CD14-positive monocyte (primary cell): ENCODE measurements around the gene SEMA3E. TPM values are rescaled to one million over a fixed set of nuclear protein-coding genes. Genes with fewer than 3 reads are reported as not detected.

Experiments used
- DNase-seq, 3 donors: peaks; one replicate each; pipeline ENCODE4 v3.0.0-alpha.2; 2011 to 2022
- H2AFZ ChIP-seq: 2 replicates; pipeline ENCODE4 v1.6.0; 2012; ENCODE audit warnings: mild to moderate bottlenecking, low read depth, low read length, inconsistent platforms; ENCODE audit not compliant: insufficient read depth, poor library complexity, severe bottlenecking
- H3K27ac ChIP-seq, 2 donors: 1 replicate in 1 of 2; 2 replicates in 1 of 2; pipeline ENCODE4 v1.5.1; 2012 to 2013; ENCODE audit warnings: low read length in 2 of 2, control low read depth in 1 of 2, inconsistent platforms in 1 of 2, low read depth in 1 of 2, mild to moderate bottlenecking in 1 of 2
- H3K27me3 ChIP-seq, 2 donors: one replicate each; pipeline versions ENCODE4 v1.6.0 to v1.6.1; 2011 to 2013; ENCODE audit warnings: low read length in 2 of 2; ENCODE audit not compliant: control insufficient read depth in 2 of 2, insufficient read depth in 2 of 2
- H3K36me3 ChIP-seq, 2 donors: replicated peaks in 1 of 2; 1 replicate in 1 of 2; 2 replicates in 1 of 2; pipeline versions ENCODE4 v1.5.1 to v1.6.1; 2012 to 2013; ENCODE audit warnings: low read length in 2 of 2, control low read depth in 1 of 2, inconsistent platforms in 1 of 2, mild to moderate bottlenecking in 1 of 2; ENCODE audit not compliant: insufficient read depth in 2 of 2, control insufficient read depth in 1 of 2
- H3K4me1 ChIP-seq, 2 donors: 1 replicate in 1 of 2; 2 replicates in 1 of 2; pipeline versions ENCODE4 v1.5.1 to v1.6.1; 2012 to 2013; ENCODE audit warnings: low read length in 2 of 2, control low read depth in 1 of 2, inconsistent platforms in 1 of 2, mild to moderate bottlenecking in 1 of 2, moderate library complexity in 1 of 2; ENCODE audit not compliant: insufficient read depth in 2 of 2, control insufficient read depth in 1 of 2
- H3K4me2 ChIP-seq: replicated peaks from 2 replicates; pipeline ENCODE3; 2012; ENCODE audit warnings: low read length, moderate library complexity, mild to moderate bottlenecking; ENCODE audit not compliant: poor library complexity, severe bottlenecking; ENCODE audit errors: extremely low read depth
- H3K4me3 ChIP-seq, 3 experiments: fragments of 200-600 bp in 1 of 3; sonication (generic) in 1 of 3; replicated peaks in 1 of 3; 1 replicate in 2 of 3; 2 replicates in 1 of 3; pipeline ENCODE4 v1.5.1; 2011 to 2013; ENCODE audit warnings: low read length in 3 of 3, mild to moderate bottlenecking in 3 of 3, control low read depth in 2 of 3, low read depth in 2 of 3, inconsistent platforms in 1 of 3, moderate library complexity in 1 of 3
- H3K79me2 ChIP-seq: 2 replicates; pipeline ENCODE4 v1.6.0; 2012; ENCODE audit warnings: mild to moderate bottlenecking, control low read depth, inconsistent platforms, low read length, moderate library complexity; ENCODE audit not compliant: insufficient read depth
- H3K9ac ChIP-seq: 2 replicates; pipeline ENCODE4 v1.6.0; 2017; ENCODE audit warnings: low read length, mild to moderate bottlenecking; ENCODE audit not compliant: insufficient read depth, poor library complexity, severe bottlenecking
- H3K9me3 ChIP-seq, 2 donors: replicated peaks in 1 of 2; 1 replicate in 1 of 2; 2 replicates in 1 of 2; pipeline versions ENCODE4 v1.5.1 to v1.6.1; 2012 to 2013; ENCODE audit warnings: low read length in 2 of 2, control low read depth in 1 of 2; ENCODE audit not compliant: control insufficient read depth in 1 of 2, insufficient read depth in 1 of 2
- H4K20me1 ChIP-seq: 2 replicates; pipeline ENCODE4 v1.6.0; 2012; ENCODE audit warnings: mild to moderate bottlenecking, low read length, control low read depth, moderate library complexity; ENCODE audit not compliant: insufficient read depth
- H3K27ac Mint-ChIP-seq, 7 donors: one replicate each; pipeline ENCODE4 v1.8.0; 2020; ENCODE audit warnings: mild to moderate bottlenecking in 7 of 7, mixed read lengths in 7 of 7, moderate library complexity in 6 of 7, inconsistent platforms in 2 of 7
- H3K27me3 Mint-ChIP-seq, 3 donors: one replicate each; pipeline ENCODE4 v1.8.0; 2021 to 2022; ENCODE audit warnings: low read depth in 3 of 3, mild to moderate bottlenecking in 3 of 3, mixed read lengths in 3 of 3, moderate library complexity in 3 of 3, inconsistent platforms in 1 of 3
- H3K36me3 Mint-ChIP-seq, 2 donors: one replicate each; pipeline ENCODE4 v1.8.0; 2020; ENCODE audit warnings: mixed read lengths in 2 of 2, inconsistent platforms in 1 of 2, mild to moderate bottlenecking in 1 of 2
- H3K4me1 Mint-ChIP-seq: one replicate; pipeline ENCODE4 v1.8.0; 2020; ENCODE audit warnings: mild to moderate bottlenecking, mixed read lengths
- H3K4me3 Mint-ChIP-seq, 2 donors: one replicate each; pipeline ENCODE4 v1.8.0; 2020; ENCODE audit warnings: mild to moderate bottlenecking in 2 of 2, mixed read lengths in 2 of 2, moderate library complexity in 1 of 2
- H3K9me3 Mint-ChIP-seq, 7 donors: one replicate each; pipeline ENCODE4 v1.8.0; 2020 to 2022; ENCODE audit warnings: mixed read lengths in 7 of 7, mild to moderate bottlenecking in 6 of 7, moderate library complexity in 6 of 7, inconsistent platforms in 2 of 7
- CTCF ChIP-seq: fragments of 200-600 bp; IDR thresholded peaks from one replicate; pipeline ENCODE4 v1.8.0; 2022; ENCODE audit warnings: antibody characterized with exemption, mild to moderate bottlenecking
- WGBS: methylation state at CpG from one replicate; pipeline ENCODE4 v1.1.5; 2013; ENCODE audit warnings: missing lambda C conversion rate; ENCODE audit not compliant: insufficient coverage; 5-methylcytosine and 5-hydroxymethylcytosine counted together
- intact Hi-C, 2 donors: fragments of 100-400 bp; cut with micrococcal nuclease; formaldehyde crosslinking; loops; one replicate each; pipeline versions ENCODE4 v1.15.0 to v1.15.1; 2023
- polyA plus RNA-seq, 3 donors: library from polyadenylated mRNA; depleted of rRNA in 1 of 3; unstranded in 2 of 3; stranded (reverse) in 1 of 3; fragments of 300-500 nt in 2 of 3; fragments of >200 nt in 1 of 3; fragmentation: Illumina TruSeq in 2 of 3; gene quantifications; 1 replicate in 2 of 3; 2 replicates in 1 of 3; pipeline ENCODE4 v1.2.3, GENCODE V29; 2012 to 2021

The SEMA3E gene
- polyA plus RNA-seq, 3 donors, result not detected

- no peak for TF ChIP-seq CTCF
- Histone ChIP-seq H3K4me2 (no peak overlapping the region), H4K20me1 (no peaks in the 10 kb centered on the region), H3K9ac (no peak overlapping the region), H3K4me3 (no peak overlapping the region), H3K9me3 (no peaks in the 10 kb centered on the region), H3K27ac (no peak overlapping the region), H3K79me2 (no peaks in the 10 kb centered on the region), H2AFZ (no peak overlapping the region), H3K4me1 (no peaks in the 10 kb centered on the region), H3K27me3 (no peaks in the 10 kb centered on the region), H3K36me3 (no peaks in the 10 kb centered on the region)
- no peaks in the 10 kb centered on the region for H3K4me1 Mint-ChIP-seq
- H3K4me3 Mint-ChIP-seq, result no peak overlapping the region
- no peak overlapping the region for H3K27ac Mint-ChIP-seq
- intact Hi-C loops, result no loop called here
- no peaks in the 10 kb centered on the region for H3K27me3 Mint-ChIP-seq
- DNase-seq, result no peak
- H3K9me3 Mint-ChIP-seq, result no peaks in the 10 kb centered on the region
- H3K36me3 Mint-ChIP-seq, result no peaks in the 10 kb centered on the region
Measured at GRCh38 chr7:83388436-83388835, 260.5 kb downstream of the SEMA3E start.

- peaks cover 0 to 4% (median 0%) of the 10 kb centered on the region in 3 donors for H3K27me3 Mint-ChIP-seq
- H3K4me1 Mint-ChIP-seq, result no peaks in the 10 kb centered on the region
- no peaks in the 10 kb centered on the region for H3K79me2 ChIP-seq
- no peak for TF ChIP-seq CTCF
- H2AFZ ChIP-seq, result no peak overlapping the region
- no peaks in the 10 kb centered on the region for H3K27me3 ChIP-seq
- no peaks in the 10 kb centered on the region for H3K4me1 ChIP-seq
- no CpG with 5 or more reads among the region's 2 CpGs for WGBS
- no peaks in the 10 kb centered on the region for H3K9me3 Mint-ChIP-seq
- H3K36me3 ChIP-seq, result no peaks in the 10 kb centered on the region
- H3K4me3 Mint-ChIP-seq, result no peak overlapping the region
- H3K27ac Mint-ChIP-seq, result no peak overlapping the region
- intact Hi-C loops, result no loop called here
- DNase-seq, result no peak
- H3K4me2 ChIP-seq, result no peak overlapping the region
- H3K36me3 Mint-ChIP-seq, result no peaks in the 10 kb centered on the region
- no peak overlapping the region for H3K4me3 ChIP-seq
- no peak overlapping the region for H3K9ac ChIP-seq
- H4K20me1 ChIP-seq, result no peaks in the 10 kb centered on the region
- no peaks in the 10 kb centered on the region for H3K9me3 ChIP-seq
- no peak overlapping the region for H3K27ac ChIP-seq
Measured at GRCh38 chr7:83366629-83367028, 282.3 kb downstream of the SEMA3E start.
